DND-41 (cell line): ENCODE data around the gene NEK10.

Experiments used
- ATAC-seq: fragments of 200-7000 bp; cut with Tn5 transposase; 3 replicates; pipeline ENCODE4 v1.9.1; 2021; ENCODE audit warnings: low read depth; ENCODE audit not compliant: insufficient read depth
- DNase-seq: peaks from one replicate; pipeline ENCODE4 v3.0.0-alpha.2; 2020
- H2AFZ ChIP-seq: 2 replicates; pipeline ENCODE4 v1.6.0; 2012; ENCODE audit warnings: low read depth, low read length
- H3K27ac ChIP-seq: 2 replicates; pipeline ENCODE4 v1.5.1; 2012; ENCODE audit warnings: low read length, inconsistent platforms
- H3K27me3 ChIP-seq: fragments of 200-600 bp; sonication (generic); 2 replicates; pipeline ENCODE4 v1.6.0; 2012; ENCODE audit warnings: low read length, mild to moderate bottlenecking, inconsistent platforms; ENCODE audit not compliant: insufficient read depth, poor library complexity
- H3K36me3 ChIP-seq: 2 replicates; pipeline ENCODE4 v1.5.1; 2012; ENCODE audit warnings: low read length, inconsistent platforms; ENCODE audit not compliant: insufficient read depth
- H3K4me1 ChIP-seq: 2 replicates; pipeline ENCODE4 v1.5.1; 2012; ENCODE audit warnings: mild to moderate bottlenecking, low read length; ENCODE audit not compliant: insufficient read depth
- H3K4me2 ChIP-seq: 2 replicates; pipeline ENCODE4 v1.6.0; 2012; ENCODE audit warnings: mild to moderate bottlenecking, moderate library complexity, low read length, inconsistent platforms; ENCODE audit not compliant: insufficient read depth
- H3K4me3 ChIP-seq, 2 experiments: fragments of 200-600 bp in 1 of 2; shearing (Covaris generic) in 1 of 2; 2 replicates each; pipeline ENCODE4 v1.5.1; 2012 to 2016; ENCODE audit warnings: inconsistent platforms in 2 of 2, low read length in 2 of 2, mild to moderate bottlenecking in 2 of 2, low read depth in 1 of 2, moderate library complexity in 1 of 2
- H3K79me2 ChIP-seq: 2 replicates; pipeline ENCODE4 v1.6.0; 2012; ENCODE audit warnings: low read length, inconsistent platforms; ENCODE audit not compliant: insufficient read depth
- H3K9ac ChIP-seq: 2 replicates; pipeline ENCODE4 v1.6.0; 2012; ENCODE audit warnings: low read depth, mild to moderate bottlenecking, inconsistent platforms, low read length, moderate library complexity
- H3K9me3 ChIP-seq: 2 replicates; pipeline ENCODE4 v1.5.1; 2012; ENCODE audit warnings: low read length, moderate library complexity, mild to moderate bottlenecking, inconsistent platforms; ENCODE audit not compliant: insufficient read depth, severe bottlenecking
- H4K20me1 ChIP-seq: 2 replicates; pipeline ENCODE4 v1.6.0; 2012; ENCODE audit warnings: low read length; ENCODE audit not compliant: insufficient read depth
- EZH2 ChIP-seq: IDR thresholded peaks from 3 replicates; pipeline ENCODE4 v1.6.1; 2012; ENCODE audit warnings: borderline replicate concordance, low read depth, mild to moderate bottlenecking, moderate library complexity, low read length, inconsistent platforms; ENCODE audit not compliant: severe bottlenecking
- TF ChIP-seq, protein P1 (sequence below): IDR thresholded peaks from 2 replicates; pipeline ENCODE4 v1.5.1; 2012; ENCODE audit warnings: borderline replicate concordance, low read length, moderate library complexity, mild to moderate bottlenecking; ENCODE audit not compliant: poor library complexity, severe bottlenecking; ENCODE audit errors: extremely low read depth

The NEK10 gene

DNA sequence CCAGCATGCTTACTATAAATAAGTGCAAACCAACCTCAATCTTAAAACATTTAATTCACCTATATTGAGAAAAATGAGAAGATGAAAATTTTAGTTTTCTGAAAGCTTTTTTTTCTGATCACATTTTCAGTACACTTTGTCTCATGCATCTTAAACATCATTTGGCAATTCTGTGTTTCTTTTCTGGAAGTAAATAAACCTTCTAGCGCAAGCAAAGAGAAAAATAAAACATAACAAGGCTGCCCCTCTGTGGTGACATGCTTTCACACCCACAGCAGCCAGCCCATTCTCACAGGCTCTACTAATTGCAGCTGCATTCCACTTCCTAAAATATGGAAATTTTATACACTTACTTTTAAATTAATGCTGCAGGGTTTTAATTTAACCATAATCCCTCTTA is 90.1 kb downstream of the NEK10 start:
- Histone ChIP-seq H3K9ac (no peak overlapping the region), H3K27ac (no peak overlapping the region), H3K36me3 (no peaks in the 10 kb centered on the region), H3K27me3 (no peaks in the 10 kb centered on the region), H2AFZ (no peak overlapping the region), H3K4me2 (no peak overlapping the region), H4K20me1 (no peaks in the 10 kb centered on the region), H3K4me1 (no peaks in the 10 kb centered on the region), H3K9me3 (no peaks in the 10 kb centered on the region), H3K79me2 (no peaks in the 10 kb centered on the region), H3K4me3 (no peak overlapping the region)
- DNase-seq (no peak), ATAC-seq (no peak)
- no peak for TF ChIP-seq EZH2
- TF ChIP-seq, protein P1, sequence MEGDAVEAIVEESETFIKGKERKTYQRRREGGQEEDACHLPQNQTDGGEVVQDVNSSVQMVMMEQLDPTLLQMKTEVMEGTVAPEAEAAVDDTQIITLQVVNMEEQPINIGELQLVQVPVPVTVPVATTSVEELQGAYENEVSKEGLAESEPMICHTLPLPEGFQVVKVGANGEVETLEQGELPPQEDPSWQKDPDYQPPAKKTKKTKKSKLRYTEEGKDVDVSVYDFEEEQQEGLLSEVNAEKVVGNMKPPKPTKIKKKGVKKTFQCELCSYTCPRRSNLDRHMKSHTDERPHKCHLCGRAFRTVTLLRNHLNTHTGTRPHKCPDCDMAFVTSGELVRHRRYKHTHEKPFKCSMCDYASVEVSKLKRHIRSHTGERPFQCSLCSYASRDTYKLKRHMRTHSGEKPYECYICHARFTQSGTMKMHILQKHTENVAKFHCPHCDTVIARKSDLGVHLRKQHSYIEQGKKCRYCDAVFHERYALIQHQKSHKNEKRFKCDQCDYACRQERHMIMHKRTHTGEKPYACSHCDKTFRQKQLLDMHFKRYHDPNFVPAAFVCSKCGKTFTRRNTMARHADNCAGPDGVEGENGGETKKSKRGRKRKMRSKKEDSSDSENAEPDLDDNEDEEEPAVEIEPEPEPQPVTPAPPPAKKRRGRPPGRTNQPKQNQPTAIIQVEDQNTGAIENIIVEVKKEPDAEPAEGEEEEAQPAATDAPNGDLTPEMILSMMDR: peak; percentile 43

DNA sequence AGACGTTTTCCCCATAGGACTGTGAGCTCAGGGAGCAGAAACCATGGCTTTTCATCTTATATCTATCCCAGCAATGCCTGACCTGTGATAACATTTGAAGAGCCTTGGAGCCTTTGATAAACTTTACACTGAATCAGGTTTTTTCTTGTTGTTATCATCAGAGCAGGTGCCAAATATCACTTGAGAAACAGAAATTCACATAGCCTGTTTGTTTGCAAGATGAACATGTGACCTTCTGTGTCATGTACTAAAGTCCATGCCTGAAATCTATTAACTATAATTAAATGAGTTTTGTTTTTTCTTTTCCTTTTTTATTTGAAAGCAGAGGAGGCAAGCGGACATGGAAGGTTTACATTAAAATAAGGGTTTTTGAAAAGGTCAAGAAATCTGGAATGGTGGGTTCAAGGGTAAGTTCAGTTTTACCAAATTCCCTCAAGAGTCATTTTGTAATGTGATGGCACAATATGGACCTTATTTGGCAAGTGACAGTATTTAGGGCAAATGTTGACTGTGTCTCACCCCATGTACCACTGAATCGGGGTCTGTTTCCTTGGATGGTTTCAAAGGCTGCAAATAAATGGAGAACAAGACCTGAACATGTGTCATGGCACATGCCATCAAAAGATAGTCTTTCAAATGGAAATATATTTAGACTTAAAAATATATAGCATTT is 90.7 kb downstream of the NEK10 start:
- Histone ChIP-seq H2AFZ (no peak overlapping the region), H3K36me3 (no peaks in the 10 kb centered on the region), H3K9me3 (no peaks in the 10 kb centered on the region), H3K9ac (no peak overlapping the region), H3K79me2 (no peaks in the 10 kb centered on the region), H3K4me2 (no peak overlapping the region), H3K27ac (no peak overlapping the region), H3K27me3 (no peaks in the 10 kb centered on the region), H3K4me3 (no peak overlapping the region), H3K4me1 (no peaks in the 10 kb centered on the region), H4K20me1 (no peaks in the 10 kb centered on the region)
- ATAC-seq (no peak), DNase-seq (no peak)
- no peak for TF ChIP-seq EZH2
- TF ChIP-seq, protein P1: no peak

DNA sequence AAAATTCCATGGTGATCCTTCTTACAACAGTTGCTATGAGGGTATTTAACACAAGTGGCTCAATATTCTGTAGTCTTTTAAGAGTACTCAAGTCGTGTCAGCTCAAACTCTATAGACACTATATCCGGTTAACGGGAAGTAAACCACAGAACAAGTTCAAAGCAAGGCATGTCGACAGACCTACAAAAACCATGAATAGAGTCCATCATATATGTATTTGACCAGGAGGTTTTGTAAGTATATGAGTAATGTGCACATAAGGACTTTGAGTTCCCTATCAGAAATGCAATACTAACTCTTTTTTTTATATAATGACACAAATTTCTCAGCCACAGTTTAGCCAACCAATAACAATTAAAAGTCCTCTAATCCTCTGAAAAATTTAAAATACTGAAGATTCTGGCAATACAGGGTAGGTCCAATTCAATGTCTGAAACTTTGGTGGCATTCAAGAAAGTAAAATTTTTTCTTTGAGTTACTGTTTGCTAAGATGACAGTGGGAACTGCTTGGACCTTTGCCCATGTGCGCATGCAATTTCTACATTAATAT is 93.7 kb downstream of the NEK10 start:
- no peaks in the 10 kb centered on the region for H3K79me2 ChIP-seq
- no peaks in the 10 kb centered on the region for H4K20me1 ChIP-seq
- no peaks in the 10 kb centered on the region for H3K27me3 ChIP-seq
- H3K9me3 ChIP-seq: no peaks in the 10 kb centered on the region
- no peak overlapping the region for H3K4me2 ChIP-seq
- no peak overlapping the region for H3K27ac ChIP-seq
- TF ChIP-seq EZH2: no peak
- TF ChIP-seq, protein P1: no peak
- DNase-seq (no peak), ATAC-seq (no peak)
- H2AFZ ChIP-seq: no peak overlapping the region
- H3K4me1 ChIP-seq: no peaks in the 10 kb centered on the region
- H3K4me3 ChIP-seq: no peak overlapping the region
- H3K9ac ChIP-seq: no peak overlapping the region
- H3K36me3 ChIP-seq: no peaks in the 10 kb centered on the region
